ENCODE data around the gene TOR2A. TPM values are rescaled to one million over a fixed set of nuclear protein-coding genes. Genes with fewer than 3 reads are reported as not detected.

Gene TOR2A
- total RNA-seq, 4 donors from 2014 or later: 10.7 to 12.5 (median 11.5) TPM

DNA sequence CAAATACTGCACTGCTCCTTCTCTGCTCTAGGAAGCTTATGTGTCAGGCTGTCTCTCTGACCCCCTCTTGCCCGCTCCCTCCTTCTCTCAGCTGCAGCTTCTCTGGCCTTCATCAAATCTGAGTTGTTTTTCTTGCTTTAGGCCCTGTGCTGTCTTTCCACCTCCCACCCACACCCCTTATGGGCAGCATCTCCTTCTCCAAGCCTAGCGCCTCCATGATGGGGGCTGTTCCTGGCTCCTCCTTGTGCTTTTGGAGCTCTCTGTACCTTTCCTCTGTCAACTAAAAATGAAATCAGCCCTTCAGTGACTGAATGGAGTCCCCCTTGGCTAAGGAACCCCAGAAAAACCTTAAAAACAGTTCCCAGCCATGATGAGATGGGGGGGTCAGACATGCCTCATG lies 35.0 kb downstream of the TOR2A start:
- intact Hi-C loops (cut with DNase I): no loop called here
- Histone ChIP-seq H3K27me3 (no peaks in the 10 kb centered on the region), H3K9me3 (no peaks in the 10 kb centered on the region), H3K27ac (peak overlapping the region in 2 of 4 donors; percentile 75 to 86), H3K4me1 (peaks cover 0 to 21% (median 9%) of the 10 kb centered on the region in 3 donors), H3K36me3 (no peaks in the 10 kb centered on the region), H3K4me3 (no peak overlapping the region)
- WGBS, 2 donors: 93 to 100% methylated on average over 2 of the region's 2 CpGs
- DNase-seq: no peak
- TF ChIP-seq, protein P1, sequence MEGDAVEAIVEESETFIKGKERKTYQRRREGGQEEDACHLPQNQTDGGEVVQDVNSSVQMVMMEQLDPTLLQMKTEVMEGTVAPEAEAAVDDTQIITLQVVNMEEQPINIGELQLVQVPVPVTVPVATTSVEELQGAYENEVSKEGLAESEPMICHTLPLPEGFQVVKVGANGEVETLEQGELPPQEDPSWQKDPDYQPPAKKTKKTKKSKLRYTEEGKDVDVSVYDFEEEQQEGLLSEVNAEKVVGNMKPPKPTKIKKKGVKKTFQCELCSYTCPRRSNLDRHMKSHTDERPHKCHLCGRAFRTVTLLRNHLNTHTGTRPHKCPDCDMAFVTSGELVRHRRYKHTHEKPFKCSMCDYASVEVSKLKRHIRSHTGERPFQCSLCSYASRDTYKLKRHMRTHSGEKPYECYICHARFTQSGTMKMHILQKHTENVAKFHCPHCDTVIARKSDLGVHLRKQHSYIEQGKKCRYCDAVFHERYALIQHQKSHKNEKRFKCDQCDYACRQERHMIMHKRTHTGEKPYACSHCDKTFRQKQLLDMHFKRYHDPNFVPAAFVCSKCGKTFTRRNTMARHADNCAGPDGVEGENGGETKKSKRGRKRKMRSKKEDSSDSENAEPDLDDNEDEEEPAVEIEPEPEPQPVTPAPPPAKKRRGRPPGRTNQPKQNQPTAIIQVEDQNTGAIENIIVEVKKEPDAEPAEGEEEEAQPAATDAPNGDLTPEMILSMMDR (IDR thresholded peaks at IDR 0.05): no peak
- TF ChIP-seq POLR2A (IDR thresholded peaks at IDR 0.05): no peak

DNA sequence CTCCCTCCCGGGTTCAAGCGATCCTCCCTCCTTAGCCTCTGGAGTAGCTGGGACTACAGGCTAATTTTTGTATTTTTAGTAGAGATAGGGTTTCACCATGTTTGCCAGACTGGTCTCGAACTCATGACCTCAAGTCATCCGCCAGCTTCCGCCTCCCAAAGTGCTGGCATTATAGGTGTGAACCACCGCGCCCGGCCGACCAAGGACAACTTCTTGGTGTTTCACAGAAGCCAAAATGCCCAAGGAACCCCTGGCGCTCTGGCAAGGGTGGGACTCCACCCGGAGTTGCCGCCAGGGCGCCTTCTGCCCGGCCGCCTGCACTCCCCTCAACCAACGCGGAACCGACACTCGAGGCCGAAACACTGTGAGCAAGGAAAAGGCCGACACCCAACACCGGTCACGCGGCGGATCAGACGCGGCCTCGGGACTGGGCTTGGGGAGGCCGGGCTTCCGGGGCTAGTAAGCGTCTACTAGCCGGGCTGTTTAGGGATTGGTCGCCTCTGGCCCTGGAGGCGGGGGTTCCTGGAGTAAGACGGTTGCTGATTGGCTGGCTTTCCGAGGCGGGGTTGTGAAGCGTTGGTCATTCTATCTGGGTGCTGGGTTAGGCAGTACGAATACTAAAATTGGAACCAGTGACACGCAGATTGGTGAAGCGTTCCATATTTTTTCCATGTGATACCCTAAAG lies 36.0 kb downstream of the TOR2A start:
- TF ChIP-seq, protein P1 (IDR thresholded peaks at IDR 0.05): peak in 3 of 6 experiments; percentile 26 to 41 (median 32)
- TF ChIP-seq POLR2A (IDR thresholded peaks at IDR 0.05): peak in 3 of 4 donors; percentile 17 to 53 (median 41)
- intact Hi-C loops (cut with DNase I): no loop called here
- H3K9me3 ChIP-seq: no peaks in the 10 kb centered on the region
- H3K36me3 ChIP-seq: no peaks in the 10 kb centered on the region
- no peaks in the 10 kb centered on the region for H3K27me3 ChIP-seq
- DNase-seq: peak; percentile 84
- 21 to 23% methylated on average over 8 to 9 of the region's 41 CpGs for WGBS, 2 donors
- peaks cover 0 to 21% (median 9%) of the 10 kb centered on the region in 3 donors for H3K4me1 ChIP-seq
- peak overlapping the region in 3 of 4 donors; percentile 25 to 57 (median 39) for H3K4me3 ChIP-seq
- peak overlapping the region; percentile 75 to 89 (median 84) for H3K27ac ChIP-seq

DNA sequence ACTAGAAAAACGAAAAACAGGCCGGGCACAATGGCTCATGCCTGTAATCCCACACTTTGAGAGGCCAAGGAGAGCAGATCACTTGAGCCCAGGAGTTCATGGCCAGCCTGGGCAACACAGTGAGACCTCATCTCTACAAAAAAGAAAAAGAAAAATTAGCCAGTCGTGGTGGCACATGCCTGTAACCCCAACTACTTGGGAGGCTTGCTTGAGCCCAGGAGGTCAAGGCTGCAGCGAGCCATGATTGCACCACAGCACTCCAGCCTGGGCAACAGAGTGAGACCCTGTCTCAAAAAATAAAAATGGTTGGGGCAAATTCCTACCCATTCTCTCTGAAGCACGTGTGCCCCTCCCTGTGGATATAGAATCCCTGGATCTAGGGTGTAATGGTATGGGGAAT lies 36.7 kb downstream of the TOR2A start:
- intact Hi-C loops (cut with DNase I): no loop called here
- peak overlapping the region in 2 of 4 donors; percentile 75 to 86 for H3K27ac ChIP-seq
- H3K4me3 ChIP-seq: no peak overlapping the region

DNA sequence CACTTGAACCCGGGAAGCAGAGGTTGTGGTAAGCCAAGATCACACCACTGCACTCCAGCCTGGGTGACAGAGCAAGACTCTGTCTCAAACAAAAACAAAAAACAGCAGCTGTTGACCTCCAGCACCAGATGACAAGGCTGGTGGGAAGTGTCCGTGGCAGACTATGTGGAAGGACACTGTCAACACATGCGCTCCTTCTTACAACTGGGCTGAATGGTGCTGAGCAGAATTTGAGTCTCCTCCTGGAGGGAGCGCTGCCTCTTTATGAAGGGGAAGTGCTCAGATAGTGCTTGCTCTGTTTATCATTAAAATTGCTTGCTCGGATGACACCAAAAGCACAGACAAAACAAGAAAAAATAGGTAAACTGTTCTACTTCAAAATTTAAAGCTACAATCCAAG lies 37.5 kb downstream of the TOR2A start:
- H3K9me3 ChIP-seq: no peaks in the 10 kb centered on the region
- DNase-seq: no peak
- intact Hi-C loops (cut with DNase I): no loop called here
- H3K27me3 ChIP-seq: no peaks in the 10 kb centered on the region
- no peak overlapping the region for H3K4me3 ChIP-seq
- no peaks in the 10 kb centered on the region for H3K36me3 ChIP-seq
- H3K27ac ChIP-seq: no peak overlapping the region
- no peak for TF ChIP-seq POLR2A (IDR thresholded peaks at IDR 0.05)
- TF ChIP-seq, protein P1 (IDR thresholded peaks at IDR 0.05): no peak
- 77 to 79% methylated on average over 5 of the region's 5 CpGs for WGBS, 2 donors
- peaks cover 0 to 21% (median 9%) of the 10 kb centered on the region in 3 donors for H3K4me1 ChIP-seq

More for the DNA sequence above, 36.7 kb downstream of the TOR2A start:
- H3K4me1 ChIP-seq: peaks cover 0 to 21% (median 9%) of the 10 kb centered on the region in 3 donors
- TF ChIP-seq, protein P1 (IDR thresholded peaks at IDR 0.05): no peak
- TF ChIP-seq POLR2A (IDR thresholded peaks at IDR 0.05): no peak
- H3K36me3 ChIP-seq: no peaks in the 10 kb centered on the region
- DNase-seq: no peak
- no peaks in the 10 kb centered on the region for H3K27me3 ChIP-seq
- WGBS, 2 donors: 92 to 95% methylated on average over 5 of the region's 5 CpGs
- H3K9me3 ChIP-seq: no peaks in the 10 kb centered on the region

DNA sequence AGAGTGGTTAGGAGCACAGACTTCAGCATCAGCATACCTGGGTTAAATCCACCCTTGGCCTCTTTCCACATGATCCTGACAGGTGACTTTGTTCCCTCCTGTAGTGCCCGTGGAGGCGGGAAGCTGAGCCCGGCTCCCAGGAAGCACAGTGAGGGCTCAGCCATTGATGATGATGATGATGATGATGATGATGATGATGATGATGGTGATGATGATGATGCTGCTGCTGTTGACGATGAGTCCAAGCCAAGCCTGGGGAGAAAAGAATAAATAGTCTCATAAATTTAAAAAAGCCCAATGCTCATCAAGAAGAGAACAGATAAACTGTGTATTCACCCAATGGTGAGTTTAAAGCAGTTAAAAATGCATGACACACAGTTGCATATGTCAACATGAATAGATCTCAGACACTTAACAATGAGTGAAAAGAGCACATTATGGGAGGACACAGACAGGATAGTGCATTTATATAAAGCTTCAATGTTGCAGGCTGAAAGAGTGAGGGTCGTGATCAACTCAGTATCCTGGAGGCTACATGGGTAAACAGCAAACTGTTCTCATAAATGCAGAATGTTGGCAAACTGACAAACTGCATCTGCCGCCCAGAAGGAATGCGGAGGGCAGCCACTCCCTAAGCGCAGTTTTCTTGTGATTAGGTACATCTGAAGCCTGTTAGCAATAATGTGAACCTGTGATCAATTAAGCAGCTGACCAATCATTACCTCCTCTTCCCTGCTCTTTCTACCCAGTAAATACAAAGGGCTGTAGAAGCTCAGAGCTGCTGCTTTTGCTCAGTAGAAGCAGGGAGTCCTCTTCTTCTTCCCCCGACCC lies 40.0 kb downstream of the TOR2A start:
- Histone ChIP-seq H3K27ac (no peak overlapping the region), H3K27me3 (no peaks in the 10 kb centered on the region), H3K9me3 (no peaks in the 10 kb centered on the region), H3K36me3 (peaks cover 0 to 23% (median 0%) of the 10 kb centered on the region in 3 donors), H3K4me3 (no peak overlapping the region), H3K4me1 (peaks cover 0 to 14% (median 7%) of the 10 kb centered on the region in 3 donors)
- no peak for TF ChIP-seq POLR2A (IDR thresholded peaks at IDR 0.05)
- WGBS, 2 donors: 72 to 81% methylated on average over 6 to 8 of the region's 9 CpGs
- intact Hi-C loops (cut with DNase I): no loop called here
- DNase-seq: no peak

All from esophagus squamous epithelium (tissue), 5 donors.